Suprapubic skin (tissue), 4 donors: ENCODE measurements around the gene ZNF420. TPM values are rescaled to one million over a fixed set of nuclear protein-coding genes. Genes with fewer than 3 reads are reported as not detected.
"Not testable (repeated sequence)": the region's sequence is repeated elsewhere in the genome, so short reads cannot be mapped to it uniquely, and the experiment has no call there.

Source experiments
- DNase-seq, 2 donors: peaks; one replicate each; pipeline ENCODE4 v3.0.0-alpha.2; 2019; ENCODE audit warnings: low spot score in 2 of 2
- H3K27ac ChIP-seq: fragments of 200-600 bp; sonication (generic); one replicate; pipeline ENCODE4 v1.5.1; 2019
- H3K27me3 ChIP-seq: fragments of 200-600 bp; sonication (generic); one replicate; pipeline ENCODE4 v1.5.1; 2019
- H3K36me3 ChIP-seq: fragments of 200-600 bp; sonication (generic); one replicate; pipeline ENCODE4 v1.5.1; 2019
- H3K4me1 ChIP-seq: fragments of 200-600 bp; sonication (generic); one replicate; pipeline ENCODE4 v1.5.1; 2019
- H3K4me3 ChIP-seq: fragments of 200-600 bp; sonication (generic); one replicate; pipeline ENCODE4 v1.5.1; 2019; ENCODE audit warnings: mild to moderate bottlenecking
- H3K9me3 ChIP-seq: fragments of 200-600 bp; sonication (generic); one replicate; pipeline ENCODE4 v1.5.1; 2019
- CTCF ChIP-seq, 2 donors: fragments of 200-600 bp in 1 of 2; fragments of 450-650 bp in 1 of 2; sonication (generic) in 1 of 2; IDR thresholded peaks; one replicate each; pipeline ENCODE4 v1.5.1; 2016 to 2019; ENCODE audit warnings: antibody characterized with exemption in 2 of 2, mild to moderate bottlenecking in 1 of 2, moderate library complexity in 1 of 2
- EP300 ChIP-seq: sonication (generic); formaldehyde crosslinking; IDR thresholded peaks from one replicate; pipeline ENCODE4 v1.6.1; 2017; ENCODE audit warnings: antibody characterized with exemption
- POLR2A ChIP-seq, 2 donors: fragments of 450-650 bp; IDR thresholded peaks; one replicate each; pipeline ENCODE4 v1.6.1; 2017; ENCODE audit warnings: antibody characterized with exemption in 2 of 2, mild to moderate bottlenecking in 2 of 2, moderate library complexity in 2 of 2
- POLR2AphosphoS5 ChIP-seq, 3 donors: sonication (generic); formaldehyde crosslinking; IDR thresholded peaks; one replicate each; pipeline ENCODE4 v1.6.1; 2017; ENCODE audit warnings: antibody characterized with exemption in 3 of 3
- WGBS: methylation state at CpG from one replicate; pipeline ENCODE4 v1.1.5; 2018; 5-methylcytosine and 5-hydroxymethylcytosine counted together
- total RNA-seq, 4 donors: library from RNA; depleted of rRNA; stranded (reverse); fragments of >200 nt; gene quantifications; one replicate each; pipeline ENCODE4 v1.1.0, GENCODE V29; 2016

ZNF420 gene
- total RNA-seq, 4 donors from 2014 or later = 3.6 to 8.7 (median 4.9) TPM

DNA sequence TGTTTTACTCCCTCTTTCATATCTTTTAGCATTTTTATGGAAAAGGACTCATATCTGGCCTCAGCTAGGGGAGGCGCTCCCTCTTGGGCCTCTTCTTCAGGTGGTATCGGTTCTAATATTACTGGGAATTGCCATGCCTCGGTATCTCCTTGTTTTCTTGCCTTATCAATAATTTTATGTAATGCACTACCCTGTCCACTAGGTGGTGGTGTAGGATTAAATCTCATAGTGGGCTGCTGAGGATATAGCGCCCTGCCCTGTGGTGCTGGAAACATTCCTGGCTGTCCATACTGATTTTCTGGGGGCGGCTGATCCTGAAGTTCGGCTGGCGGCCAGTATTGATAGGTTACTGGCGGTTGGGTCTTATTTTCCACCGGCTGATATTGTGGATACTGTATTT is 35.8 kb downstream of the ZNF420 start:
- Histone ChIP-seq H3K36me3 (peaks cover 68% of the 10 kb centered on the region), H3K27me3 (no peaks in the 10 kb centered on the region), H3K4me1 (no peaks in the 10 kb centered on the region), H3K4me3 (no peak overlapping the region), H3K9me3 (peaks cover 56% of the 10 kb centered on the region), H3K27ac (no peak overlapping the region)
- TF ChIP-seq CTCF (IDR thresholded peaks at IDR 0.05) = no peak
- no peak for TF ChIP-seq POLR2A (IDR thresholded peaks at IDR 0.05)
- no peak for TF ChIP-seq EP300
- TF ChIP-seq POLR2AphosphoS5 (IDR thresholded peaks at IDR 0.05) = no peak
- 96% methylated on average over 9 of the region's 9 CpGs for WGBS
- DNase-seq = no peak

DNA sequence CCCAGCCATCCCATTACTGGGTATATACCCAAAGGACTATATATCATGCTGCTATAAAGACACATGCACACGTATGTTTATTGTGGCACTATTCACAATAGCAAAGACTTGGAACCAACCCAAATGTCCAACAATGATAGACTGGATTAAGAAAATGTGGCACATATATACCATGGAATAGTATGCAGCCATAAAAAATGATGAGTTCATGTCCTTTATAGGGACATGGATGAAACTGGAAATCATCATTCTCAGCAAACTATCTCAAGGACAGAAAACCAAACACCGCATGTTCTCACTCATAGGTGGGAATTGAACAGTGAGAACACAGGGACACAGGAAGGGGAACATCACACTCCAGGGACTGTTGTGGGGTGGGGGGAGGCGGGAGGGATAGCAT is 43.9 kb downstream of the ZNF420 start:
- not testable (repeated sequence) for H3K4me1 ChIP-seq, H3K36me3 ChIP-seq, H3K27ac ChIP-seq, DNase-seq, H3K27me3 ChIP-seq, H3K4me3 ChIP-seq
- WGBS = 100% methylated on average over 2 of the region's 3 CpGs
- peaks cover 54% of the 10 kb centered on the region for H3K9me3 ChIP-seq

- WGBS = 94% methylated on average over 12 of the region's 12 CpGs
- DNase-seq = no peak
- Histone ChIP-seq H3K4me3 (no peak overlapping the region), H3K9me3 (peaks cover 95% of the 10 kb centered on the region), H3K36me3 (peaks cover 31% of the 10 kb centered on the region), H3K27ac (no peak overlapping the region), H3K4me1 (no peaks in the 10 kb centered on the region), H3K27me3 (no peaks in the 10 kb centered on the region)
- no peak for TF ChIP-seq EP300
- no peak for TF ChIP-seq POLR2AphosphoS5 (IDR thresholded peaks at IDR 0.05)
- no peak for TF ChIP-seq POLR2A (IDR thresholded peaks at IDR 0.05)
- no peak for TF ChIP-seq CTCF (IDR thresholded peaks at IDR 0.05)
These were observed 50.0 kb downstream of the ZNF420 start for GRCh38 chr19:37127999-37128820.

GRCh38 chr19:37128821-37129177 is 50.6 kb downstream of the ZNF420 start:
- no peak for DNase-seq
- H3K4me3 ChIP-seq = no peak overlapping the region
- H3K27ac ChIP-seq = no peak overlapping the region
- no peak for TF ChIP-seq POLR2A (IDR thresholded peaks at IDR 0.05)
- TF ChIP-seq EP300 = no peak
- TF ChIP-seq POLR2AphosphoS5 (IDR thresholded peaks at IDR 0.05) = no peak
- no peak for TF ChIP-seq CTCF (IDR thresholded peaks at IDR 0.05)
- H3K27me3 ChIP-seq = no peaks in the 10 kb centered on the region
- peaks cover 31% of the 10 kb centered on the region for H3K36me3 ChIP-seq
- H3K4me1 ChIP-seq = no peaks in the 10 kb centered on the region
- 98% methylated on average over 3 of the region's 3 CpGs for WGBS
- peaks cover 96% of the 10 kb centered on the region for H3K9me3 ChIP-seq

GRCh38 chr19:37136111-37136510 is 57.9 kb downstream of the ZNF420 start:
- Histone ChIP-seq H3K27me3 (no peaks in the 10 kb centered on the region), H3K4me3 (no peak overlapping the region), H3K27ac (no peak overlapping the region), H3K36me3 (no peaks in the 10 kb centered on the region), H3K4me1 (no peaks in the 10 kb centered on the region), H3K9me3 (peaks cover 95% of the 10 kb centered on the region)
- TF ChIP-seq POLR2A (IDR thresholded peaks at IDR 0.05) (no peak), POLR2AphosphoS5 (IDR thresholded peaks at IDR 0.05) (no peak), EP300 (no peak), CTCF (IDR thresholded peaks at IDR 0.05) (no peak)
- DNase-seq = no peak
- 32% methylated on average over 1 of the region's 1 CpG for WGBS
